HuH-7.5 (cell line): ENCODE results near the gene DLGAP1.

ENCODE experiments used
- DNase-seq: peaks from one replicate; pipeline ENCODE4 v3.0.0; 2011; ENCODE audit warnings: low spot score

The DLGAP1 gene

DNA sequence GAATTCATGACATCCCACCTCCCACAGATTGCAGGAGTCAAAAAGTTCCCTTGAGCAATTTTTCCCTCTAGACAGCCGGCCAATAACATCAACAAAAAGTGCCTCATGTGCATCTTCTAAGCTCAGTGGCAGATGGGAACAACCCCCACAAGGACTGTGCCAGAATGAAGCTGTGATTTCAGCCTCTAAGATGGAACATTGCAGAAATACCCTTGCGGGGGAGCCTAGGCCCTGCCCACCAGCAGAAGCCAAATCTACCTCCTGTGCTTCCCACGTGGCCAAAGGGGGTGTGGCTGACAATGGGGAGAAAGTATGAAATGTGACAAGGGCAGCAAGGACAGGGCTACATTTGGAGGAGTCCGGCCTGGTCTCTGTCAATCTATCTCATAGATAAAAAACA, 522.8 kb downstream of the DLGAP1 start:
- DNase-seq = no peak

DNA sequence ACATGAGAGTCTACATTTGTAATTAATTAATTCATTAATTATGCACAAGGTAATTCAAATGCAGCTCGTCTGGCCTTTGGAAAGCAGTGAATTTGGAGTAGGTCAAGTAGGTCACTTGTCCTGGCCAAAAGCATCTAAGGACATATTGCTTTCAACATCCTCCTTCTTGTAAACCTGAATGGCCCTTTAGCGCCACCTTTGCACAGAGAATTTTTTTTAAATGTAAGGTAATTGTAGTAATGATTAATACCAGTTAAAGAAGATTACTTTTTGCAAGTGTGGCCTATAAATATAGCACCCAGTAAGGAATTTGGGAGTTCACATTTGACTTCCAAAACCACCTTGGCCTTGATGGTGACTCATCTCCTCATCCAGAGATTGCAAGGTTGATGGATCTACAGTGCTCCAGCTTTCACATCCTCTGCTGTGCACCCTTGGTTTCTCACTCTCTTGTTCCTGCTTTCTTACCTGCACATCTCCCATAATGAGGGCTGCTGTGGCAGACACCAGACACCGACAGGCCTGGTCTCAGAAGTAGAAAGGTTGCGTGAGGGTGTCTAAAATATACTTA, 523.5 kb downstream of the DLGAP1 start:
- no peak for DNase-seq

DNA sequence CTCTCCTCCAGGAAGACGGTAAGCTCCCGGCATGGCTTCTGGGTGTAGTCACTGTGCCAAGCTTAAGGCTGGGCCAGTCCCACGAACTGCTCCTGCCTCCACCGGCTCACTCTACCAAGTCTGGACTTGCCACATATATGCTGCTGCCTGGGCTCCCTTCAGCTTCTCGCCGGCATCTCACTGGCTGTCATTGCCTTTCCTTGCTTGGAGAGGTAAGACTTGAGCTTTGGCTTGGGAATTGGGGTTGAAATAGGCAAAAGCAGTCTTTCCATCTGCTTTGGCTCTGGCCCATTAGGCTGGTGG, 524.1 kb downstream of the DLGAP1 start:
- no peak for DNase-seq

DNA sequence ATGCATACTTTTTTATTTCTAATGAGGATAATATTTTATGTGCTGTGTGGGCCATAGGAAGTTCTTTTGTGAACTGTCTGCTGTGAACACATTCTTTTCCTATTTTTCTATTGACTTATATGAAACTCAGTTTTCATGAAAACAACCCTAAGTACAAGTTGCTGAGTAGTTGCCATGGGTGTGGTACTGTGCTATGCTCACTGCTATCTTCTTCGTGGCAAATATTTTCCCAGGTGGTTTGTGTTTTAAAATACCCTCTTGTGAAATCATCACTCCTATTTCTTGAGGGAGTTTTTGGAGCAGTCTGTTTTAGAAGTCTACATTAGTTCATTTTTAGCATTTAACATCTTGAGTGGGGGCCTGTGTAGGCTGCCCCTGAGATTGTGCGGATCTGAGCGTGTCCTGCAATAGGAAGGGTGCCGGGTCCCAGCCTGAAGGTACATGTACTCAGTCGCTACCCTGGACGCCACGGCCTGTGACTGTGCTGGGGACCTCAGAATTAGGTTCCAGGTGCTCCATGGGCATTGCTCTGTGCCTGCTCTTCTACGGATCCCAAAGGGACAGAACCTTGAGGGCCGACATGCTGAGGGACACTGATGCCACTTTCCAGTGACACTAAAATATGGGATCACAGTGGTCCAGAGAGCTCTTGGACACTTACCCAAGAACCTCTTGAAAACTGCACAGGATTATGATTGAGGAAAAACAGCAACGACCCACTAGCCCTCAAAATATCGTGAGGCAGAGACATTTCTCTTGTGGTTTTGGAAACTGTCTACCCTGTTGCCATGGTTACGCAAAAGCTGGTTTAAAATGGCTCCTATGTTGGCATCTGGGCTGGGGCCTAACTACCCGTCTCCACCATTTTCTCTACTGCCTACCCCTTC, 524.7 kb downstream of the DLGAP1 start:
- no peak for DNase-seq

DNA sequence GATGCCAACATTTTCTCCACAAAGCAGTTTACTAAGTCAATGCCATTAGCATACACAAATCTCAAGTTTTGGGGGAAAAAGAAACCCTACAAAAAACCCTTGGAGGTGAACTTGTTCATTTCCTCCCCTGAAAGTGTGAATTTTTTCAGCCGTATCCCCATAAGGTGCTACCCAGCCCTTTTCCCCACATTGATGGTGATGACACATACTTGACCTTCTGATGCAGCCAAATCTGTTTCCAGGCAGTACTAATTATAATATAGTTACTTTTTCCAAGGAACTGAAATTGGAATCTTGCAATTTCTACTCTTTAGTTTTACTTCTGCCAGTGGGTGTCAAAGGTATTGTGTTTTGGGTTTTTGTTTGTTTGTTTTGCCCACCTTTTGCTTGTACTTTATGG, 530.7 kb downstream of the DLGAP1 start:
- no peak for DNase-seq

DNA sequence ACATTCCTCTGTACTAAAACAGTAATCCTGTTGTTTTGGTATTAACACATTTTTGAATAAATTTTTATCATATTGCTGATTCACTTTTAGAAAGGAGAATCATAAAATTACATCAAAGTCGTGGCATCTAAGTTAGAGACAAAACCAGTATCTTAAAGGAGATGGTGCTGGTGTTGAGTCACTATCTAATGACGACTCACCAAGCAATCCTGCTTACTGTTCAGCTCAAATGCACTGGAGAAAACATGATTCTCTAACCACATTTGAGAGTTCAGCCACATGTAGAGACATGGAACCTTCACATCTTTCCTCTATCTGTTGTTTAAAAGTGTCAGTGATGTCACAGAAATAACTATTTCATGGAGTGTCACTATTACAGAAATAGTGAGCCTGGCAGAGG, 531.4 kb downstream of the DLGAP1 start:
- DNase-seq = no peak

DNA sequence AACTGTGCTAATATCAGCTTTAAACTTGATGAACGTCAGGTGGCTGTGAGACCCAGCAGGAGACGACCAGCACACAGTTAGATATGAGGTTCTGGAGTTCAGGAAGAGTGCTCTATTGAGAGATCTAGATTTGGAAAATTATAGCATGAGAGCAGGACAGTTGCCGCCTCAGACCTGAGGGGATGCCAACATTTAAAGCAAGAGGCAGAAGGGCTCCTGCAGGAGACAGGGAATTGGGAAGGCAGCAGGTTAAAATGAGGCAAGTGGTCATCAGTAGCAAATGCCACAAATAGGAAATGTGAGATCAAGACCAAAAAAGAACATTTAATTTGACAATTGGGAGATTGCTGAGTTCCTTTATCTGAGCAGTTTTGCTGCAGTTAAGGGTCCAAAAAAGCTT, 533.3 kb downstream of the DLGAP1 start:
- no peak for DNase-seq

DNA sequence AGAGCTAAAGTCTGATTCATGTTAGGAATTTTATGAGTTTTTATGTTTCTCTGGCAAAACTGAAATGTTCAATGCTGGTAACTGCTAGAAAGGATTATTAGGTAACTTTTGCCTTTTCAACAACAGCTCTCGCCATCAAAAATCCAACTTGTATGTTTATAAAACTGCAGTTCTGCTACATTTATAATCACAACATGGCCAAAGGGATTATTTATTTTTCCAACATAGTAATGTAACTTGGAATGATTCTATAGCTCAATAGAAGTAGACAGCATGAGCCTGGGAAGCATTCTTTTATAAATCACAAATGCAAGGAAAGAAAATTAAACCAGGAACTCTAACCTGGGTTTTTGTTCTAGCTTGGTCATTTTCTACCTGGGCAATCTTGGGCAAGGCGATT, 534.3 kb downstream of the DLGAP1 start:
- no peak for DNase-seq

DNA sequence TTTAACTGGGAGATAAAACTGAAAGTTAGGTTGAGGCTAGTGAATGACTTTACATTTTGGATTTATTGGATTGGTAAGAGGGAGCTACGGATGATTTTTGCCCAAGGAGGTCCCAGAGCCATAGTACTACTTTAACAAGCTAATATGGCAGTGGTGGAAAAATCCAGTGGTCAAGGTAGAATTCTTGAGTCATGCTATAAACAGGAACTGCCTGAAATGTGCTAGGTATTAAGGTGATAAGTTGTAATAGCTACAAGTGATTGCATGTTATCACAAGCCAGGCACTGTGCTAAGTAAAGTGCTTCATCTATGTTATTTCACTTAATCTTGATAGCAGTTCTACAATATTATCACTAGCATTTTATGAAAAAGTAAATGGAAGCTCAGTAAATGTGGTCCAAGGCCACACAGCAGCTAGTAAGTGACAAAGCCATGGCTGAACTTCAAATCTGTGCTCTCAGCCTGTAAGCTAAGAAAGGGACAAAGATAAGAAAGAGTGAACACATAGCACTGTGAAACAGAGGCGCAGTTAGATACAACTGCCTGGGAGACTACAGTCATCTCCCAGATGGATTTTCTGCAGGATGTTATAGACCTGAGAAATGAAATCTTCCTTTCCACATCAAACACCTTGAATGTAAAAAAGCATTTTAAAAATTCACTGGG, 535.6 kb downstream of the DLGAP1 start:
- no peak for DNase-seq

DNA sequence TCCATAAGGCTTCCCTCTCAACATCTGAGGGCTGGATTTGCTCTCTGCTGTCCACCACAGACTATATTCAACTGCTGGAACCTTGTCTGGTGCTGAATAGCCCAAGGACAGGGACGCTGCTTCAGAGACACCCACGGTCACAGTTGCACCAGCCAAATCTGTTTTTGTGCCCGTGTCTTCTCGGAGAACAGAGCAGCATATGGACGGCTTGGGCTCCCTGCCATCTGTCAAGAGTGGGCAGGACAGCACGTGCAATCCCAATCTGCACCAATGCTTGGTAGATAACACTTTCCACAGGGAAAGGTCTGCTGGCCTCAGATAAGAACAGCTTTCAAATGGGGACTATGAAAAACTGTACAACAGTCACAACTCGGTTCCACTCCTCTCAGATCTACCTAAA, 539.0 kb downstream of the DLGAP1 start:
- no peak for DNase-seq

DNA sequence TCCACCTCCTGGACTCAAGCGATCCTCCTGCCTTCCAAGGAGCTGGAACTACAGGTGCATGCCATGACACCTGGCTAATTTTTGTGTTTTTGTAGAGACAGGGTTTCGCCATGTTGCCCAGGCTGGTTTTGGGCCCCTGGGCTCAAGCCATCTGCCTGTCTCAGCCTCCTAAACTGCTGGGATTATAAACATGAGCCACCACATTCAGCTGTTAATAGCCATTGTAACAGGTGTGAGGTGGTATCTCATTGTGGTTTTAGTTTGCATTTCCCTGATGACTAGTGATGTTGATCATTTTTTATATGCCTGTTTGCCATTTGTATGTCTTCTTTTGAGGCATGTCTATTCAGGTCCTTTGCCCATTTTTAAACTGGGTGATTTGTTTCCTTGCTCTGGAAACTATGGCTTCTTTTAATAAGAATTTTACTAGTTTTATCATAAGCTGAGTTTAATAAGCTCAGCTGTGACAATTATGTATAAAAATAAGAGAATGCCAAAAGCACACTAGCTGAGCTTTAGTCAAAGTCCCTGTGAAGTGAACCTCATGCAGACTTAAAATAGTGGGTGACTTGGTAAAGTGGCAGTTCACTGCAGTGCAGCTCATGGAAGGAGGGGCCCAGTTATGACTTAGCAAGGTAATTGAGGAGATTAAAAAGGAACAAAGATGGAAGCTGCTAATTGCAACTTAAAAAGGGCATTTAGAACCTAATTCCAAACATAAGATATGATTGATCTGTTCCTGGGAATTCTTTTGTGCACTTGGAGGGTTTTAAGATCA, 540.1 kb downstream of the DLGAP1 start:
- DNase-seq = no peak

DNA sequence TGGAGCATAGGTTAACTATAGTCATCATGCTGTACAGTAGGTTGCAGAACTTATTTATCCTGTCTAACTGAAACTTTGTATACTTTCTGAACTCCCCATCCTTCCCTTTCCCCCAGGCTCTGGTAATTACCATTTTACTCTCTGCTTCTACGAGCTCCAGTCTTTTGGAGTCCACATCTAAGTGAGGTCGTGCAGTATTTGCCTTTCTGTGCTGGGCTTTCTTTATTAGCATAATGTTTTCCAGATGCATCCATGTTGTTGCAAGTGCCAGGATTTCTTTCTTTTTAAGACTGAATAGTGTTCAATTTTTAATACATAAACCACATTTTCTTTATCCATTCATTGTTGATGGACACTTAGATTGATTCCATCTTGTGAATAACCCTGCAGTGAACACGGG, 541.0 kb downstream of the DLGAP1 start:
- no peak for DNase-seq

DNA sequence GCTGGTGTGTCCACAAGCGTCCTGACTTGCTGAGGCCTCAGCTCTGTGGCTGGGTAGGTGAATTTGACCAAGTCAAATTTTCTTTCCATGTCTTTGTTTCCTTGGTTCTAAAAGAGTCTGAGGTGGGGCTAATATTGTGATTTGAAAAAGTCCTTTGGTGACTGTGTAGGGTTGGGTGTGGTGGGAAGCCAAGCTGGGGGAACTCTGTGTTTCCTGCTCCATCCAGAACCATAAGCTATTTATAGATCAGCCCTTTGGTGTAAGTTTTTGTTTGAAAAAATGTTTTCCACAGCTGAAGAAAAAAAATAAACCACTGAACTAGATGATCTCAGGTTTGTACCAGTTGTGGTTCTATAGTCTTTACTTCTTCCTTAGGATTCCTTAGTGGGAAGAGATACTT, 542.4 kb downstream of the DLGAP1 start:
- DNase-seq = no peak

DNA sequence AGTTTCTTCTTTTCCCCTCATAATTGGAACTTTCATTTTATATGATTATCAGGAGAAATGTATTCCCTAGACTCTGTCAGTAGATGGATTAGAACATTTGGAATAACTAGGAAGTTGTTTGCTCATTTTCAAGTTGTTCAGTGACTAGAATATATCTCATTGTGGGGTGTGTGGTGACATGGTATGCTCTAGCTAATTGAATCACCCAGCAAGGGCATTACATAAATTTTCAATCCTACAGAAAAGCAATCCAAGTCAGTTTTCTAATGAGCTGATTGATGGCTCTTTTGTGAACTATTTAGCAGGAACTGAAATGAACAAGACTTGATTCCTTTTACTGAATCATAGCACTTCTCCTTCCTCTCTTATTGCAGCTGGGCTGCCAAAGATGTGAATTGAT, 543.7 kb downstream of the DLGAP1 start:
- no peak for DNase-seq

DNA sequence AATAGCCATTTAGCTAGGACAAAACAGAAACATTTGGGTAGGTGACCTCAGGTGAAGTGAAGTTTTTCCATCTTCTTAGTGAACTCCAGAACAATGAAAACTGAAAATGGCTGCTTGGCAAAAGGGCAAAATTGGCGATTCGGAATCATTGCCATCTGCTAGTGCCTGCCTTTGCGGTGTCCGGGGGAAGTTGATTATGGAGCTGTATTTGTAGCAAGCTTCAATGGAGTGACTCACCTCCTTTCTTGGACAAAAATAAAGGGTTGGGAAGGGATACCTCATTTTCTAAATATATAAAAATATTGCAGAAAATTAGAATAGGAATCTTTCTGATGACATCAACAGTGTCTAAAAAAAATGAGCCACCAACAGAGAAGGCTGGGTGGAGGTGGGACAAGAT, 544.6 kb downstream of the DLGAP1 start:
- no peak for DNase-seq

DNA sequence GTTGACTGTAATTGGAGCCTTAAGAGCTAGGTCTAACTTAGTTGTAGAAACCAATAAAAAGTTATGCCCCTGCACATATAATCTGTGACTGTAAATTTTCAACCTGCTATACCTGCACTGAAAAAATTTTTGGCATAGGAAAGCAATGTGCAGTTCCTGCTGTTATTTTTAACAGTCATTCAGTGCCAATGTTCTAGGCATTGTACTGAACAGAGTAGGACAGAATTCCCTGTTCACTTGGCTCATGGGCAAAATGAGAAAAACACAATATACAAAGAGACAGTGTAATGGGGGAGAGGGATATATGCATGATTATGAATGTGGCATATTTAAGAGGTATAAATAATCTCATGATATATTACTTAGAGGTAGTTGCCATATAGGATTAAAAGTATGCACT, 547.2 kb downstream of the DLGAP1 start:
- DNase-seq = no peak

DNA sequence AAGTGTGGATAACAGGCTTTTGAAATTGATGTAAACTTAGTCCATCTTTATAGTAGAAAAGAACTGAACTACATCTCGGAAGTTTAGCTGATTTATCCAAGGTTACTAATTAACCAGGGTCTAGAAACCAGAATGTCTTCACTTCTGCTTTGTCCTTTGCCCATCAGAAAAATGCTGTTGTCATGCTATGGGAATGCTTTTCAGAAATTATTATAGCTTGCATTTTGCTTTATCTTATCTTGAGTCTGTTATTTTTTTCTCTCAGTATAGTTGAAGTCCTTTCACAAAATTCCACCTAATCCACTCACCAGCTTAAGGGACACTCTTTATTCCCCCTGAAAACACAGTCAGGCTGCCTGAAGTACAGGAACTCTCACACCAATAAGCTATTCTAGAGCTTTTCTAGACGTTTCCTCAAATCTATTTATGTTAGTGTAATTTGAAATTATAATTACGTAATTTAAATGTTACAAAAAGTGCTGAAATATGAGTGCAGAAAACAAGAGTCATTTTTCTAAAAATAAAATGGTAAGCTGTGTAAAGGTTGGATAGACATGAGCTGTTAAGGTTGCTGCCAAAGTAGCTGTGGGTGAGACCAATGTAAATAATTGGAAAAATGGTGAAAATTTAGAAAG, 548.9 kb downstream of the DLGAP1 start:
- DNase-seq = peak; percentile 37

DNA sequence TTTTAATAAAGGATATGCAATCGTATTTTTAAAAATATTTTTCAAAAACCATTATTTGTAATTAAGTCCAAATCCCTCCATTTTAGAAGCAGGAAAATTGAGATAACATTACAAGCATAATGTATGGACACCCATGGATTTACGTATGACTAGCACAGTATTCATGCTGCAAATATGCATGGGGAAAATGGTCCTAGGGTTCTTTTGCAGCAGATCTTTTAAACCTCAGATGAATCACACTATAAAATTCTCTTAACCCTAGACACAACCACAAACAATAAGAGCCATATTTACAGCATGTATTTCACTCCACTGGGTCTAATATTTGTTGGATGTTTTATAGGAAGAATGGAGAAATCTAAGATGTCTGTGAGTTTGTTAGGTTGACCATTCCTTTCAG, 551.8 kb downstream of the DLGAP1 start:
- no peak for DNase-seq

DNA sequence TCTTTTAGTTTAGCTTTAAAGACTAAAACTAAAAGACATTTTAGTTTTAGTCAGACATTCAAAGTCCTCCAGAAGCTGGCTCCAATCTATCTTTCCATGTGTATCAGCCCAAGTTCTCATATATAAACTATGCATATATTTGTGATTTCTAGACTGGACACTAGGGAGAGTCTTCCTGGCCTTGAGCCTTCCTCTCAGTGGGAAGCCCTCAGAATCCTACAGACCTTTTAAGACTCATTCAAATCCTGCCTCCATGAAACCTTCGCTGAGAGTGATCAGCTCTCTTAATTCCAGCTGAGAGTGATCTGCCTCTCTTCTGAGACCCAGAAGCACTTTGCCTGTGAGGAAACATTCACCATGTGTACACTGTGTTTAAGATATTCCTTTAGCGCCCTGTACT, 552.4 kb downstream of the DLGAP1 start:
- no peak for DNase-seq

DNA sequence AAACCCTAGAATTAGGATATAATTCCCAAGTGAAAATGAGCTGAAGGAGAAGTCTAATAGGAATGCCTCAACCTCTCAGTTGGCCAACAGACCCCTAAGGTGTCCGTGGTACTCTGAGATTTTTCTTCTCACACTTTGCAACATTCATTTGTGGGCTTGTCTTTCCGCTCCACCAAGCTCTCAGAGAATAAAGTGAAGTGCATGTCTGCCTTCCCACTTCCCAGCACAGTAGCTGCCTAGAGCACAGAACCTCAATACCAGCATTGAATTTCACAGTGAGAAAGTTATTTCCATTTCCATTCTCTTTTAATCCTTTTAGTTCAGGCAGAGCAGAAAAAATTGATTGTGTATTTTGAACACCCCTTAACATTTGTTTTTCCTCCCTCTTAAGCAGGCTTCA, 553.3 kb downstream of the DLGAP1 start:
- no peak for DNase-seq

DNA sequence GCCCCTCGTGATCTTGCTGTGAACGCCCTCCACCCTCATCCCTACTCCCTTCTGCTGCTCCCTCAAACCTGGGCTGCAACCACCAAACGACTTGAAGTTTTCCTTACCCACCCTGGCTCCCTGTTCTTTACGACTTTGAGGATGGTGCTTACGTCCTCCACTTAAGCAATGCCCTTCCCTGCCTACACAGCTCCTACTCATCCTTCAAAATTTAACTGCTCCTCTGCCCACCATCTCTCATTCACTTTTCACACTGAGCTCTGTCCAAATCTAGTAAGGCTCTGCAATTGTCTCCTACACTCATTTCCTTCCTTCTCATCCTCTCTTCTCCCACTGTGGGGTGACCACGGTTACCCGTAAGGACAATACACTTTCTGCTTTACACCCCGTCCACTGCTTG, 554.1 kb downstream of the DLGAP1 start:
- no peak for DNase-seq

DNA sequence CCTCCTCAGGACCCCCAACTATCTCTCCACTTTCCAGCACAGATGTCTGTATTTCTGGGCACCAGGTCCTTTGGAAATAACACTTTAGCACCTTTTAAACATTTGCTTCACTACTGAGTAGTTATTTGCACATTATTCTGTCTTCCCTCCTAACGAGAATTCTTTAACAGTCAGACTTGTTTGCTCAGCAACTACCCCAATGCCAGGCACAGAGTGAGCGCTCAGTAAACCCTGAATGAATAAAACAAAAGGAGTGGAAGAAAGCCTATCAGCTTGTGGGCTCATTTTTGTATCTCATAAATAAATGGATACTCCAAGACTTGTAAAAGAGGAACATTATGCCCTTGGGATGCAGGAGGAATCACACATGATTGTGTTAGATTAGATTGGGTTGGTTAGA, 554.8 kb downstream of the DLGAP1 start:
- DNase-seq = no peak
